Measurements from ENCODE around the gene SPATA18. TPM values are rescaled to one million over a fixed set of nuclear protein-coding genes. Genes with fewer than 3 reads are reported as not detected.

The SPATA18 gene, protein sequence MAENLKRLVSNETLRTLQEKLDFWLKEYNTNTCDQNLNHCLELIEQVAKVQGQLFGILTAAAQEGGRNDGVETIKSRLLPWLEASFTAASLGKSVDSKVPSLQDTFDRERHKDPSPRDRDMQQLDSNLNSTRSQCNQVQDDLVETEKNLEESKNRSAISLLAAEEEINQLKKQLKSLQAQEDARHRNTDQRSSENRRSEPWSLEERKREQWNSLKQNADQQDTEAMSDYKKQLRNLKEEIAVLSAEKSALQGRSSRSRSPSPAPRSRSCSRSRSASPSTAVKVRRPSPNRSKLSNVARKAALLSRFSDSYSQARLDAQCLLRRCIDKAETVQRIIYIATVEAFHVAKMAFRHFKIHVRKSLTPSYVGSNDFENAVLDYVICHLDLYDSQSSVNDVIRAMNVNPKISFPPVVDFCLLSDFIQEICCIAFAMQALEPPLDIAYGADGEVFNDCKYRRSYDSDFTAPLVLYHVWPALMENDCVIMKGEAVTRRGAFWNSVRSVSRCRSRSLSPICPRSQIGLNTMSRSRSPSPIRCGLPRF
- total RNA-seq = 12.4 TPM

DNA sequence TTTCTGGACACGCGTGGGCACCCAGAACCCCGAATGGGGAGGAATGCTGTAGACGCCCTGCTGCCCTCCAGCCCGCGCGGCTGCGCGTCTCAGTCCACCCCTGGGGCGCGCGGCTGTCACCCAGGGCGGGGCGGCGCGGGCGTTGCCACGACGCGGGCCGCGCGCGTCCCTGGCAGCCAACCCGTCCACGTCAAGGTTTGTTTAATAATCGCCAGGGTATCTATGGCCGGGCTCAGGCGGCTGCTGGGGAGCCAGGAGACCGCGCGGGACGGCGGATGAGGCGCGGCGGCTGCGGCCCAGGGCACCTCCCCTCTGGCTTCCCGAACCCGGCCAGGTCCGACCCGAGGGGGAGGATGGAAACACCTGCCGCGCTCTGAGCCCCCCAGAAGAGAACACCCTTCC is at the start of gene SPATA18:
Gene SPATA18 (plus strand): TSS at position 92 of the 402 bp plus-strand sequence. CDS start 401 bp downstream, outside the sequence.
- no peak for DNase-seq (ENCODE audit: low spot score)

GRCh38 chr4:52001616-52002015 is 49.5 kb upstream of the SPATA18 start:
- DNase-seq (ENCODE audit: low spot score) = no peak

DNA sequence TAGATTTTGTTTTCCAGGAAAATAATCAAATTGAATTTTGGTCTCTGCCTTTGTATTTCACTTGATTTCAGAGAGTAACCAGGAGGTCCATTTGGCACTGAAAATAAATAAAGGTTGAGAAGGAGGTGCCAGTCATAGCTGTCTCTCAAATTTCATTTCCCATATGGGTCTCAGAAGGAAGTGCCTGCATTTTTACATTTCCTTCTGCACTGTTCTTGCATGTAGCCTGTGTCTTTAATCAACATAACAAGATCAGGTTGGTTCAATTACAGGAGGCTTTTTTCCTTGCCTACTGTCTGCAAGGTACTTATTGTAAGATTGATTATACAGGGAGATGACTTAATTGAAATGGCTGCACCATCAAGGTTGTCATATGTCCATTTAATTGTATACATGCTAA is 46.7 kb upstream of the SPATA18 start:
- no peak for DNase-seq (ENCODE audit: low spot score)

- DNase-seq (ENCODE audit: low spot score) = no peak
These were observed 45.4 kb upstream of the SPATA18 start for GRCh38 chr4:52005604-52006273.

DNA sequence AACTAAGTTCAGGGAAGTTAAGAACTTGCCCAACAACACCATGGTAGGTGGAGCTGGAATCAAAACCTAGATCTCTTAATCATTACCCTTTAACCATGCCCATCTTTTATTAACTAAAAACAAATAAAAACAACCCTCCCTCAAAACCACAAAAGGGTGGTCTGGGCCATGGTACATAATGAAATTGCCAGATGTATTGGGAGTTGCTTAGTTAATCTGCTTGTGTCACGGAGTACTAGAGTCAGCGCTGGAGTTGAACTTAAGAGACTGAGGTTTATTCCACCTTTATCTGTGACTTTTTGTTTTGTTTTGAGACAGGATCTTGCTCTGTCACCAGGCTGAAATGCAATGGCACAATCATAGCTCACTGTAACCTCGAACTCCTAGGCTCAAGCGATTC is 44.2 kb upstream of the SPATA18 start:
- DNase-seq (ENCODE audit: low spot score) = no peak

- DNase-seq (ENCODE audit: low spot score) = no peak
These were observed 40.1 kb upstream of the SPATA18 start for GRCh38 chr4:52010986-52011385.

GRCh38 chr4:52012651-52013050 is 38.5 kb upstream of the SPATA18 start:
- DNase-seq (ENCODE audit: low spot score) = no peak

- no peak for DNase-seq (ENCODE audit: low spot score)
These were observed 36.2 kb upstream of the SPATA18 start for GRCh38 chr4:52014903-52015302.

DNA sequence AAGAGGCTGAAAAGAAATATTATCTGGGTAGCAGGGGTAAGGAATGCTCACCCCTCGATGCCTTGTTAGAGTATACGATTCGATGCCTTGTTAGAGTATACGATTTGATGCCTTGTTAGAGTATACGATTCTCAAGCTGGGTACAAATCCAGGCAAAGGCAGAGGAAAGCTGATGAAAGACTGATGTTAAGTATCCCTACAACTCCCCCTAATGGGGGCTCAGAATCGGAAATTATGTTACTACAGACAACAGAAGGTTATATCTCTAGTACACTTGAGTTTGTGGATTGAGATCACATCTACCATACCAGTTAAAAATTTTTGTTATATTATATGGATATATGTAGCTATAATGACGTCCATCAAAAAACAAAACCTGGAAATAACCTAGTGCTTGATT is 35.7 kb upstream of the SPATA18 start:
- no peak for DNase-seq (ENCODE audit: low spot score)

- DNase-seq (ENCODE audit: low spot score) = no peak
These were observed 34.1 kb upstream of the SPATA18 start for GRCh38 chr4:52016981-52017380.

DNA sequence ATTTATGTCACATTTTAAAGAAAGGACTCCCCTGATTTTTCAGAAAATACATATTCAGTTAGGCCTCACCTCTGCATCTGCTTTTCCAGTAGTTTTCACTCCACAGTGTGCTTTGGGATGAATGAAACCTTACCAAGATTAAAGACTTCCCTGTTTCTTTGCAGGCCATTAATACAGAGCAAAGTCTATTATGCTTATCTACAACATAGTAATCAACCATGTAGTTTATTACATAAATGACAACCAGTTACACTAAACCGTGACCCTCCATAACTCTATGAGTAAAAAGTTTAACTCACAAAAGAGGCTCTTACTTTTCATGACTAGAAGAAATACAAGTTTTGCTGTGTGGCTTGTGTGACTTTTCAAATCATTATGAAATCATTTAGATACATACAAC is 33.3 kb upstream of the SPATA18 start:
- no peak for DNase-seq (ENCODE audit: low spot score)

DNA sequence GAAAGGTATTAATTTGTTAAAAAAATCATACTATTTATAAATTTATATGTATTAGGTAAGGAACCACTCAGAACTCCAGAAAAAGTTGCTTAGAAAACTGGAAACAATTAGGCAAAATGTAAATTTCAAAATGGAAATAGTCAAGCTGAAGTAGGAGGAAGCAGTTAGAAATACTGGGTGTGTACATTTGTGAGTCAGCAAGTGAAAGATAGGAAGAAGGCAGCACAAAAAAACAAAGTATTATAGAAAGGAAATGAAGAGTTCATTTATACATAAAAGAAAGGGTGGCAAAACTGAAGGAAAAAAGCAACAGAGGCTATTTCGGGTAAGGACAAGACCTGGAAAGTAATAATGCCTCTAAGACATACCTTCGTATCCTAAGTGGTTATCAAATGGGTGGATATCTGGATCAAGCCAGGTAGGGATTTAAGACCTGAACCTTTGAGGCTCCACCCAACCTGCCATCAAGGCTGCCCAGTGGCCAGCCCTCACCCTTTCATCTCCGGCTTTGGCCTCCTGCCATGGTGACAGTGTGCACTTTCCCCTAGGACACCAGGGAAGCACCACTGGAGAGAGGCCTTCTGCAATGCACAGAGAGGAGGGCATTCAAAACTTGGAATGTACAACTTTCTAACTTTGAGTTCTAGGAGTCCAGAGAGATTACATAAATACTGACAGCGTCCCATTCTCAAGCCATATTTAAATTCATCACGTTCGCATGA is 31.0 kb upstream of the SPATA18 start, which contains the start of gene LRRC66:
Gene LRRC66 (minus strand): TSS at position 428 of the 722 bp plus-strand sequence. CDS start 2,750 bp downstream, outside the sequence.
- DNase-seq (ENCODE audit: low spot score) = no peak

DNA sequence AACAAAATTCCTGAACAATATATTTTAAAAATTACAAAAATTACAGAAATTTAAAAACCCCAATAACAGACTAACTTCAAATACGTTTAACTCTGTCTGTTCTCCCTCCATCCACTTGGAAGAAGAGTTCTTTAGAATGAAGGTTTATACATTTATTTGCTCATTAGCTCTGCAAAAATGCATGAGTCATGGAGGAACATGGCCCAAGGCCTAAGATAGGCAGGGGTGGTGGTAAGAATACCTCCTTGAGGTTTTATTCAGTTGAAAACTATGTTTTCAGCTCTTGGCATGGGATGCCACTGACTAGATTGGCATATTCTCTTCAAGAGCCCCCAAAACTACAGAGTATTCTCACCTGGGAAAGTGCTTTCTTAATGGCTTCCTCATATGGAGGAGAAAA is 22.1 kb upstream of the SPATA18 start:
- DNase-seq (ENCODE audit: low spot score) = no peak

- no peak for DNase-seq (ENCODE audit: low spot score)
These were observed 19.1 kb upstream of the SPATA18 start for GRCh38 chr4:52032005-52032404.

GRCh38 chr4:52035190-52035589 is 15.9 kb upstream of the SPATA18 start:
- DNase-seq (ENCODE audit: low spot score) = no peak

DNA sequence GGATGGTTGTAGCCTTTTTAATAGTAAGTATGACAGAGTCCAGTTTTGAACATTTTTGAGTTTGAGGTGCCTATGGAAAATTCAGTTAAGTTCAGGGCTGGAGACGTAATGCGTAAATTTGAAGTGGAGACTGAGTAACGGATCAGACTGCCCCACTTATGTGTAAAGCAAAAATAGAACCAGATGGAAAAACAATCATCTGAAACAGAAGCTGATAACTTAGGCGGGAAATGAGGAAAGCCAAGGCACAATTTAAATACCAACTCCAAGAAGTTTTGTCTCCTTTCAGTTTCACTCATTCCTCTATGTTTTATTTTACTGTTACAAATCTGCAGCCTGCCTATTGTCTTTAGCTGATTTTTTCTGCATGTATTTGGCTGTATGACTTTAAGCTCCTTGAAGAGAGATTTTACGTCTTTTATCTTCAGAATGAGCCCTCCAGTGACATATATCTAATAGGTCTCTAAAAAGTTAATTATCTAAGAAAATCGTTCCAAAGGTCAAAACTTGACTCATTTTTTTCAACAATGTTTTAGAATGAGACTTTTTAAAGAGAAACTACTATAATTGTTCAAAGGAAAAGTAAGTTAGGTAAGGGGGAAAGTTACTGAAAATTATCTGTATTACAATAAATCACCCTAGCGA is 14.1 kb upstream of the SPATA18 start:
- no peak for DNase-seq (ENCODE audit: low spot score)

DNA sequence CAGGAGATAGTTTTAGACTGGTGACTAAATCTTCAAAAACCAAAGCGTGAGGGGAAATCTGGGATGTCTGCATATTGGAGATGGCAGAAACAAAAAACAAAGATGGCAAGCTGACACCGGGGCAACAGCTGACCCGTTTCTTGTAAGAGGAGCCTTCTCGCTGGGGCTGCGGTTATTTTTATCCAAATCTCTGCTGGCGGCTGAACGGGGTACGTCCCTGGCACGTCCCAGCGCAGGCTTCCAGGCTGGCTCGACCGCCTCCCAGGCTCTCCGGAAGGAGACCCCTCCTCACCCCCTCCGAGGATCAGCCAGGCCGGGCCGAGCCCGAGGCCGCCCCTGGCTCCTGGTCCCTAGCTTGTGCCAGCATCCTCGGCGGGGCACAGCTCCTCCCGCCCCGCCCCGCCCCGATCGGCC is 13.4 kb upstream of the SPATA18 start:
- DNase-seq (ENCODE audit: low spot score) = peak; percentile 49

DNA sequence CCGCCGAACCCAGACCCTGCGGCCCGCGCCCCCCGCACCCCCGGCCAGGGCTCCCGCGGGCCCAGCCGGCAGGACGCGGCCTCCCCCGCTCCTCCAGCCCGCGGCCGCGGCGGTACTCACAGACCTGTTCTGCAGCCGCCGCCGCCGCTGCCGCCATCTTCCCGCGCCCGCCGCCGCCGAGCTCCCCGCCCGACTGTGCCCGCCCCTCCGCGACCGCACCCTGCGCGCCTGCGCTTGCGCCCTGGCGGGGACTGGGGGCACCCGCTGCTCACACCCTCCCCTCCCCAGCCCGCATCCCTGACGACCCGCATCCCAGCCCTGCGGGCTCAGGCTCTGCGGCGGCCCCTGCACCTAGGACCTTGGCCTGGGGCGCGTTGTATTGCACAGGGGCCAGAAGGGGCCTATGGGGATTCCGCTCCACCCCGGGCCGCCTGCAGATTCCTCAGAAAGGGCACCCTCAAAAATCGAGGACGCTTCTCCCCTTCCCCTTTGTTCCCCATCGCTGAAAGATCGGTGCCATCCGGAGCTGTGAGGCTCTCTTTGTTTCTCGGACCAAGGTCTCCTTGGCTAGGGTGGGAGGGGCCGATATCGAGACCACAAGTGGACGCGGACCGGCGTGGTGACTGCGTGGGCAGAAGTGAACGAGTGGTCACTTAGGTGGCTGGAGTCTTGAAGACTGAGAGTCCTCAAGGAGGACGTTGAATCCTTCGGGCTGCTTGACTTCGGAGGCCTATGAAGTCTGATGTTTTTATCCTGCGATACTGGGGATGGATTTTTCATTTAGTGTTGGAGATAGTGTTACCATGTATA is 12.8 kb upstream of the SPATA18 start, which contains the start of gene SGCB:
Gene SGCB (minus strand): TSS at position 197 of the 810 bp plus-strand sequence. CDS start 40 bp downstream, at position 157.
- peak; percentile 77 for DNase-seq (ENCODE audit: low spot score)

- DNase-seq (ENCODE audit: low spot score) = no peak
These were observed 6.1 kb upstream of the SPATA18 start for GRCh38 chr4:52045028-52045427.

DNA sequence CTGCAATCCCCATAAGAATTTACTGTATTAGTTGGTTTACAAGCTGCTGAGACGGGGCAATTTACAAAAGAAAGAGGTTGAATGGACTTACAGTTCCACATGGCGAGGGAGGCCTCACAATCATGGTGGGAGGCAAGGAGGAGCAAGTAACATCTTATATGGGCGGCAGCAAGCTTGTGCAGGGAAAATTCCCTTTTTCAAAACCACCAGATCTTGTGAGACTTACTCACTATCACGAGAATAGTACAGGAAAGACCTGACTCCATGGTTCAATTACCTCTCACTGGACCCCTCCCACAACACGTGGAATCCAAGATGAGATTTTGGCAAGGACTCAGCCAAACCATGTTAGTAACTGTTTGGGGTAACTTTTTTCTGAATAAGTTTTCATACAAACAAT is 1.8 kb upstream of the SPATA18 start:
- DNase-seq (ENCODE audit: low spot score) = no peak

All from ureter (tissue), 1 donor.